GM19099 (cell line): ENCODE data around the gene SERPINA7.

Experiments used
- POLR2A ChIP-seq: IDR thresholded peaks from 3 replicates; pipeline ENCODE4 v1.6.1; 2011; ENCODE audit warnings: low read depth; ENCODE audit not compliant: insufficient read length; ENCODE audit errors: extremely low read depth

The SERPINA7 gene, protein sequence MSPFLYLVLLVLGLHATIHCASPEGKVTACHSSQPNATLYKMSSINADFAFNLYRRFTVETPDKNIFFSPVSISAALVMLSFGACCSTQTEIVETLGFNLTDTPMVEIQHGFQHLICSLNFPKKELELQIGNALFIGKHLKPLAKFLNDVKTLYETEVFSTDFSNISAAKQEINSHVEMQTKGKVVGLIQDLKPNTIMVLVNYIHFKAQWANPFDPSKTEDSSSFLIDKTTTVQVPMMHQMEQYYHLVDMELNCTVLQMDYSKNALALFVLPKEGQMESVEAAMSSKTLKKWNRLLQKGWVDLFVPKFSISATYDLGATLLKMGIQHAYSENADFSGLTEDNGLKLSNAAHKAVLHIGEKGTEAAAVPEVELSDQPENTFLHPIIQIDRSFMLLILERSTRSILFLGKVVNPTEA

DNA sequence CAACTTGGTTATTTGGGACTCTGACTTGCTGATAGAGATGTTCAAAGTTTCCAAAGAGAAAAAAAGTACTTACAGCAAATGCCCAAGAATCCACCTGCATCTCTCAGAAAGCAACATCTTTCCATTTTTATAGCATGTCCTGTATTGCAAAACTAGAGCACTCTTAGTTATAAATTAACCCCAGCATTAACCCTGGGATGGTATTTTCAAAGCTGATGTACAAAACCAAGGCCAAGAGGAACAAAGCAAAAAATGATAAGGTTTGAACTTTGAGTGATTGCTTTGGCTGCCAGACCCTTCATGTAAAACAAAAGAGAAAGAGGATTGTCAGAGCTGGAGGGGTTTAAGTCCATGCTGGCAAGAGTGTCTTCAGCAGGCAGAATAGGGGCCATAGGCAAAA is at the start of gene SERPINA7:
Gene SERPINA7, minus strand, starts transcription at position 103 of the 400 bp plus-strand sequence. CDS start 1,669 bp downstream, outside the sequence.
- no peak for TF ChIP-seq POLR2A

DNA sequence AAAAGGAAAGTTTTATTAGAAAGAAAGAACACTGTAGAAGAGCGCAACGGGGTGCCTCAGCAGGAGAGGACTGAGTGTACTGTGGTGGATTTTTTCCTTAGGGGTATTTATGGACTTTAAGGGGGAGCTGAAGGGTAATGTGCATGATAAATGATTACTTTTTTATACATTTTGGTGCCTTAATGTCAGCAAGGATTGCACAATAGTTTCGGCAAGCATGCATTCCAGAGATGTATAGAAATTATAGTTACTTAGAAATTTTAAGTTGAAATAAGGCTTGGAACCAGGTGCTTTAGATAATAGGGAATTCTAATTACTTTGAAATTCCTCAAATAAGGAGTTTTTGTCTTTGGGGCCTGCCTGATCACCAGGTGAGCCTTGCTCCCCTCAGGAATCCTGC is 30.5 kb upstream of the SERPINA7 start:
- no peak for TF ChIP-seq POLR2A

DNA sequence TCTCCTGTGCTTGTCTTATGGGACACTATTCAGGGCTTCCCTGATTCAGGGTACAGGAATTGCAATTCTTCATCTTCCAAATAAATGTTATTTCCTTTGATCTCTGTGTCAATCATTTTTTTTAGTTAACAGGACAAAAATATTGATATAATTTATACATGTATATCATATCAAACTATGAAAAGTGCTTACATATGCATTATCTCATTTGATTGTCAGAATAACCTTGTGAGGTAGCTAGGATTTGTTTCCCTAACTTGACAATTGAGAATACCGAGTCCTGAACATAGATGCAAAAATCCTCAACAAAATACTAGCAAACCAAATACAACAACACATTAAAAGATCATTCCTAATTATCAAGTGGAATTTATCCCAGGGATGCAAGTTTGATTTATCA is 11.5 kb upstream of the SERPINA7 start:
- no peak for TF ChIP-seq POLR2A

DNA sequence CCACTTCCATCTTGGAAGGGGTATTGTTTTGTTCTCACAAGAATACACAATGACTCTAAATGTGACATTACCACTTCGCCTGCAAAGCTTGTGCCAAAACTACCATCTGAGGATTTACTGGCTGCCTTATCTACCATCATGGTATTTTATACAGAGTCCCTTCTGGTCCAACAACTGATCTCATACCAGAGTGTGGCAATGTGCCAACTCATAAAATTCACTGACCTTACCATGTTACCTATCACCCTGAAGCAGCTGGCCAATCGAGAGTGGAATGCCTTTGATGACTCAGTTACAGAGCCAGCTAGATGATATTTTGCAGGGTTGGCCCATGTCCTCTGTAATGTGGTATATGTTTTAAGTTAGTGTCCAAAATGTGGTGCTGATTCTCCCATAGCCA is 3.8 kb upstream of the SERPINA7 start:
- no peak for TF ChIP-seq POLR2A

DNA sequence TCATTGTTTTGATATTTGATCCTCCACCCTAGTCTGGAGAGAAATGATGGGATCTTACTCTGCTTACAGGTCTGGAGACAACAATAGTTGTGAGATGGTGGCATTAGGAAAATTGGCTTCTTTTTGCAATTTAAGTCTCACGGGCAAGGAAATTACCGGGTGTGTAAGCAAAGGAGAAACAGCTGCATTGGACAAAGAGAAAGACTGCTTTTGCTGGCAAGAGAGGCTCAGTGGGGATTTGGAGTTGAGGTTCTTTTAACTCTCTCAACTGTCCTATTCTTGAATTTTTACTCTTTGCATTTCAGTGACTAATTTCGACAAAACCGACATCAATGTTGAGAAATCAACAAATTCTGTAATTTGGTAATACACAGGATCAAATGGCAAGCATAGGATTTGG is 2.3 kb upstream of the SERPINA7 start:
- TF ChIP-seq POLR2A = no peak

DNA sequence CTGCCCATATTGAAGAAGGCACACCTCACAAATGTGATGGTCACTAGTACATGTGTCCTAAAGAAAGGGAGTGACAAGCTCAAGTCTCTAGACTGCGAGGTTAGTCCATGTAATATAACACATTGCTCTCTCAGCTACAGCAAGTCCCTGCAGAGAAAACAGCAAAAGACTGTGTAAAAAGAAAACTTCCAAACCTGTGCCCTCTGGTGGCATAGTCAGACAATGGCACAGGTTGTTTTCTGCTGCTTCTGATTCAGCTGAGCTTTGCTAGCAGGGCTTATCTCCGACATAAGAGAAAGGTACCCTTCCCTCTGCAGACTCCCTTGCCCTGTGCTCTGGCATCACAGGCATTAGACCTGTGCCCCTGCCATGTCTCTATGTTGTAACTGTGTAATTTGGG is 1.4 kb upstream of the SERPINA7 start:
- TF ChIP-seq POLR2A = no peak

DNA sequence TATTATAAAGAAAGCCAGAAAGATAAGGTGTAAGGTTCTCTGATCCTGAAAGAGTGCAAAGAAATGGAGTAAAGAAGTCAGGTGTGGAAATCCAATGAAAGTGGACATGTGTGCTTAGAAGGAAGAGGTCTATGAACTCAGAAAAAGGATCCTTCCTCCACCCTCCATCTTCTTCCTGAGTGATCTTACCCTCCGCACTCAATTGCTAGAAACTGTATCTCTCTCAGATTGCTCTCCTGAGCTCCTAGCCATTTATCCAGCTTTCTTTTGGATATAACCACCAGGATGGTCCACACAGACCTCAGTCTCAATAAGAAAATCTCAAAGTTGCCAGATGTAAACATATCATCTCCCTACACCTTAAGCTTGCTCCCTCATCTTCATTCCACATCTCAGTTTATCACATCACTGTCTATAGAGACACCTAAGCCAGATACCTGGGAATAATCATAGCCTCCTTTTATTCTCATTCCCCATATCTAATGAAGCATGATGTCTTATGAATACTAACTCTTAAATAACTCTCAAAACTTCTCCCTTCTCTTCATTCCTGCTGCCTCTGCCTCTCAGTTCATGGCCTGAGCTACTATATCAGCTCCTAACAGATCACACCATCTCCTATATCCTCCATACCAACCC is 573 bp downstream of the SERPINA7 start:
- TF ChIP-seq POLR2A = no peak

DNA sequence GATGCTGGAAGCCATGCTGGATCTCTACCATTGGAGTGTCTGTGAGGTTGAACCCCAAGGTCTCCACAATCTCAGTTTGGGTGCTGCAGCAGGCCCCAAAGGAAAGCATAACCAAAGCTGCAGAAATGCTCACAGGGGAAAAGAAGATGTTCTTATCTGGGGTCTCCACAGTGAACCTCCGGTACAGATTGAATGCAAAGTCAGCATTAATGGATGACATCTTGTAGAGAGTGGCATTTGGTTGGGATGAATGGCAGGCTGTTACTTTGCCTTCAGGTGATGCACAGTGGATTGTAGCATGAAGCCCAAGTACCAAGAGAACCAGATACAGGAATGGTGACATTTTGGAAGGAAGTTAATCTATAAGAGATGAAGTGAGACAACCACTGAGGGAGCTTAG is 1.8 kb downstream of the SERPINA7 start:
- no peak for TF ChIP-seq POLR2A

DNA sequence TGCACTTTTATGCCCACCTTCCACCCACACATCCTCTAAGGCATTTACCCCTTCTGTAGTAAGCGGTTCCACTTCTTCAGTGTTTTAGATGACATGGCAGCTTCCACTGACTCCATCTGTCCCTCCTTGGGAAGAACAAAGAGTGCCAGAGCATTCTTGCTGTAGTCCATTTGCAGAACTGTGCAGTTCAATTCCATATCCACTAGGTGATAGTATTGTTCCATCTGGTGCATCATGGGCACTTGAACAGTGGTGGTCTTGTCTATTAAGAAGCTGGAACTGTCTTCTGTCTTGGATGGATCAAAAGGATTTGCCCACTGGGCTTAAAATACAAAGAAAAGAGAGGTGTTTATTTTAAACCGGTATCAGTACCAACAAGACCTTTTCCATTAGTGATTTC is 3.5 kb downstream of the SERPINA7 start:
- no peak for TF ChIP-seq POLR2A

DNA sequence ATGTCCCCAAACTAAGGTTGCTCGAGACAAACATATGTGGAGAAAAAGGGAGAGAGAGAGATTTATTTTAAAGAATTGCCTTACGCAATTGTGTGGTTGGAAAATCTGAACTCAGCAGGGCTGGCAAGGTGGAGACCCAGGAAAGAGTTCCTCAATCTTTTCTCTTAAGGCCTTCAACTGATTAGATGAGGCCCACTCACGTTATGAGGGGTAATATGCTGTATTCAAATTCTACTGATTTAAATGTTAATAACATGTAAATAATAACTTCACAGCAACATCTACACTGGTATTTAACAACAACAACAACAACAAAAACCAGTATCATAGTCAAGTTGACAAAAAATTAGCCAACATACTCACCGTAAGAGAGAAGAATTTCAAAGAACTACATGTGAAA is 14.6 kb downstream of the SERPINA7 start:
- TF ChIP-seq POLR2A = no peak

DNA sequence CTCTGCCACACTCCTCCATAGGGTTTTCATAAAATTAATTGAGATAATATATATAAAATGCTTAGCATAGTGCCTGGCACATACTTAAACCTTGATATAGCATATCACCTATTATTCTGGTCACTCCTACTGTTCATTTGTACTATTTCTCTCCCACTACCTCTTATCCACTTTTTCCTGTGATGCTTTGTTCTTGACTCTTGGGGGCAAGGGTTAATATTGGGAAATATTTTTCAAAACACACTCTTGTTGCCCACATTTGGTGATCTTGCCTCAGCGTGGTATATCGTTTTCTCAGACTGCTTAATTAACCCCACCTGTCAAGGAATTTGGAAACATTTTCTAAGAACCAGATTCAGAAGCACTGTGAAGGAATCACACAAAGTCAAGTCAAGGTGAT is 16.3 kb downstream of the SERPINA7 start:
- TF ChIP-seq POLR2A = no peak

DNA sequence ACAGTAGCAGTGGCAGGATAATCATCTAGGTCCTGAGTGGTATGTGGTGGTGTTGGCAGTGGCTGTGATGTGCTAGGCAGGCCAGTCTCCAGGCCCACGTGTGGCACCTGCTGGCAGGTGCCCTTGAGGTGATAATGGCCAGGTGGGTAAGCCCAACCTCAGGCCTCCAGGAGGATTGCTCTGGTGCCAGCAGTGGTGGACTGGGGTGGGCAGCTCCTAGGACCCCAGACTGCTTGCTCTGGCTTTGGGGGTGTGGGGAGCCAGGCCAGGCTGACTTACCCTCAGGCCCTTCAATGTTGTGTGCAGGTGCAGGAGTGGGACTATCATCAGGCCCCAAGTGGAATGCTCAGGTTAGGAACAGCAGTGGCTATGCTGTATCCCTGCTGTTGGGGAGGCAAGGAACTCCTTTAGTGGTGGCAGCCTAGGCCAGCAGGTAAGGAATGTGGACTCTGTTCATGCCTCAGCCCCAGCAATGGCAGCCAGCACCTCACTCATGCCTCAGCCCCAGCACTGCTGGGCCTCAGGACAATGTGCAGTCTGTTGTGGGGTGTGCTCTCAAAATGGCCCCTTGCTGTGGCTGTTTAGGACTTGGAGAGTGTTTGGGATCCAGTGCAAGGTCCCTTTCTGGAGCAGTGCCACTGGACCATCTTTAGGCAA is 24.3 kb downstream of the SERPINA7 start:
- no peak for TF ChIP-seq POLR2A

DNA sequence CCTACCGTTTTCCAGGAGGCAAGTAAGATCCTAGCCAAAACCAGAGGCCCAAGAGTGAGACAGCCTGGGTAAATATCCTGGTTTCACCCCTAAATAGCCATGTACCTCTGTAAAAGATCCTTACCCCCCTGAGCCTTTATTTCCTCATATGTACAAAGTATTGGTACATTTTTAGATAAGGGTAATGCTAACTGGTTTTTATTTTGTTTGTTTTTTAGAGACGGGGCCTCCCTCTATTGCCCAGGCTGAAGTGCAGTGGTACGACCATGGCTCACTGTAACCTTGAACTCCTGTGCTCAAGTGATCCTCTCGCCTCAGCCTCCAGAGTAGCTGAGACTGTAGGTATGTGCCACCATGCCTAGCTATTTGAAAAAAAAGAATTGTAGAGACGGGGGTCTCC is 29.4 kb downstream of the SERPINA7 start:
- no peak for TF ChIP-seq POLR2A

DNA sequence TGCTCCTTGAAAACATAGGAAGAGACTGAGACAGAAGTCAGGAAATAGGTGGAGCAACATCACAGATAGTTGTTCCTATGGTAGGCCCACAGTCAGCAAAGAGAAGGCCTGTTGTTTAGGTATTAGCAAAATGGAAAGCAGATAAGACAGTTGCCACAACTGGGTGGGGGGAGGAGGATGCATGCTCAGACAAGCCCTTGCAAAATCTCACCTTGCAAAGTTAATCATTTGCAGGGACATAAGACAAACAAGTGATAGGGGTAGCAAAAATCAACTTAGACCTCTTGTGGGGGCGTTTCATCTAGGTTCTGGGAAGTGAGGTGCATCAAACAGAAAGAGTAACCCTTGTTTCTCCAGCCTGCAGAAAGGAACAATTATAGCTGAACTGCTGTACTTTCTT is 30.7 kb downstream of the SERPINA7 start:
- no peak for TF ChIP-seq POLR2A

DNA sequence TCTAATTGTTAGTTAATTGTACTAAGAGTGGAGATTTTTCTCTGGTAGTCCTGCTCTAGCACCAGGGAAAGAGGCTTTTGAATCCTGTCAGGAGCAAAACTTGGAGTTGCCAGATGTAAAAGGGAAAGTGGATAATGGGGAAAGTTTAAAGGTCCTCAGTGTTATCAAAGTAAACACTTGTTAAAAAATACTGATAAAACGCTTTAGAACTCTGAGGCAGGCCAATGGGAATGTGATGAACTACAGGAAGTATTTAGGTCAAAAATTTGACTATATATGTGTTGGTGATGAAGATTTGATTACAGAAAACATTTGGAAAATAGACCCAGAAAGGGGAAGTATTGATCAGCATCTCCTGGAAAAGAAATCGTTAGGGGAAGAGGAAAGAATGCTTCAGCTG is 32.8 kb downstream of the SERPINA7 start:
- TF ChIP-seq POLR2A = no peak

DNA sequence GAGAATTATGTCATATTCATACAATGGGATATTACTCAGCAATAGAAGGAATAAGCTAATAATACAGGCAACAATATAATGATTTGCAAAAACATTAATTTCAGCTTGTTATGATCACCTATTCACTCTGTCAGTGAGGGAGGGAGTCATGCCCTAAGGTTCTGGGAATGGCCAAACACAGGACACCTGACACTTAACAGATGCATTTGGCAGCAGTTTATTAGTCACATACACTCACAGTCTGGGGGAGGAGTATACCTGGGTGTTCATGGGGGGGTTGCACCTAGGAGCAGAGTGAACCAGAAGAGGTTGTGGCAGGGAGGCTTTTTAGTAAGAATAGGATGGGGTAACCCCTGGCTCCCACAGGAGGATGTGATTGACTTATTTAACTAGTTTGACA is 38.3 kb downstream of the SERPINA7 start:
- TF ChIP-seq POLR2A = no peak
